Ishikawa (cell line): ENCODE results near the gene CCDC150.

Source experiments
- CEBPB ChIP-seq: IDR thresholded peaks from 2 replicates; pipeline ENCODE4 v1.6.1; 2012
- CREB1 ChIP-seq: IDR thresholded peaks from 2 replicates; pipeline ENCODE4 v1.6.1; 2012; ENCODE audit warnings: low read depth
- EGR1 ChIP-seq: IDR thresholded peaks from 2 replicates; pipeline ENCODE4 v1.6.1; 2012
- EP300 ChIP-seq: IDR thresholded peaks from 2 replicates; pipeline ENCODE4 v1.6.1; 2012; ENCODE audit warnings: borderline replicate concordance
- FOXM1 ChIP-seq: IDR thresholded peaks from 2 replicates; pipeline ENCODE4 v1.6.1; 2012; ENCODE audit warnings: low read depth, borderline replicate concordance
- MAX ChIP-seq: IDR thresholded peaks from 2 replicates; pipeline ENCODE4 v1.6.1; 2012
- NFIC ChIP-seq: IDR thresholded peaks from 2 replicates; pipeline ENCODE4 v1.6.1; 2012
- RAD21 ChIP-seq: IDR thresholded peaks from 2 replicates; pipeline ENCODE4 v1.6.1; 2012; ENCODE audit warnings: low read depth
- REST ChIP-seq: IDR thresholded peaks from 2 replicates; pipeline ENCODE4 v1.6.1; 2012; ENCODE audit warnings: low read depth, mild to moderate bottlenecking
- TAF1 ChIP-seq: IDR thresholded peaks from 2 replicates; pipeline ENCODE4 v1.6.1; 2012; ENCODE audit warnings: low read depth, mild to moderate bottlenecking
- TCF12 ChIP-seq: IDR thresholded peaks from 2 replicates; pipeline ENCODE4 v1.6.1; 2012; ENCODE audit warnings: low read depth
- TEAD4 ChIP-seq: IDR thresholded peaks from 2 replicates; pipeline ENCODE4 v1.6.1; 2012
- YY1 ChIP-seq: IDR thresholded peaks from 2 replicates; pipeline ENCODE4 v1.6.1; 2012; ENCODE audit warnings: low read depth
- ZBTB7A ChIP-seq: IDR thresholded peaks from 2 replicates; pipeline ENCODE4 v1.6.1; 2012; ENCODE audit warnings: low read depth
- TF ChIP-seq, protein P1 (sequence below): IDR thresholded peaks from 2 replicates; pipeline ENCODE4 v1.6.1; 2012

CCDC150 gene

GRCh38 chr2:196639180-196640030, at the start of gene CCDC150:
Gene CCDC150 (plus strand): TSS chr2:196639715. CDS start chr2:196639767, 52 bp downstream.
- TF ChIP-seq RAD21, result no peak
- TF ChIP-seq MAX, result peak; percentile 76
- peak; percentile 82 for TF ChIP-seq CREB1
- peak; percentile 64 for TF ChIP-seq TCF12
- TF ChIP-seq CEBPB, result no peak
- TF ChIP-seq ZBTB7A, result peak; percentile 84
- TF ChIP-seq REST, result no peak
- TF ChIP-seq NFIC, result peak; percentile 42
- TF ChIP-seq, protein P1, sequence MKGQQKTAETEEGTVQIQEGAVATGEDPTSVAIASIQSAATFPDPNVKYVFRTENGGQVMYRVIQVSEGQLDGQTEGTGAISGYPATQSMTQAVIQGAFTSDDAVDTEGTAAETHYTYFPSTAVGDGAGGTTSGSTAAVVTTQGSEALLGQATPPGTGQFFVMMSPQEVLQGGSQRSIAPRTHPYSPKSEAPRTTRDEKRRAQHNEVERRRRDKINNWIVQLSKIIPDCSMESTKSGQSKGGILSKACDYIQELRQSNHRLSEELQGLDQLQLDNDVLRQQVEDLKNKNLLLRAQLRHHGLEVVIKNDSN, result no peak
- 0 out of 2 replicates have a peak, but pooled peaks have one; percentile 22 for TF ChIP-seq EP300
- peak; percentile 93 for TF ChIP-seq YY1
- no peak for TF ChIP-seq EGR1
- TF ChIP-seq TEAD4, result peak; percentile 58
- TF ChIP-seq FOXM1, result peak; percentile 44; the same call in 1 of the 2 replicates
- peak; percentile 73; the same call in 1 of the 2 replicates for TF ChIP-seq TAF1

- TF ChIP-seq, protein P1, result no peak
- TF ChIP-seq CREB1, result no peak
- no peak for TF ChIP-seq FOXM1
- TF ChIP-seq TEAD4, result no peak
- TF ChIP-seq MAX, result no peak
Measured at GRCh38 chr2:196590286-196590685, 49.2 kb upstream of the CCDC150 start.

DNA sequence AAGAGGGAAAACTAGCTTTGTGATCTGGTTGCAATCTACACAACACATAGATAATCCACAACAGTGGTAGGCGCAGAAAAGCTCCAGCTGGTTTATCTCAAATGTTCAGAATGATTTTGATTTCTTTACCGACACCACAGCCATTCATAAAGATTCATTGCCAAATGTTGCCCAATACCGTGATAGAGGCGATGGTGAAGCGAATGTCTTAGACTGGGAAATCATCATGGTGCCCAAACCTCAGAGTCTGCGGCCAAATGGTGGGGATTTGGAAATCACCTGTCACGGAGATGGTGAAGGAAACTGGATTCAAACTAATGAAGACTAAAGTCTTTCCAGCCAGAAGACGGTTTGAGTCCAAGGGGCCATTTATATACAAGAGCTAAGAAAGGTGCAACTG, 48.5 kb upstream of the CCDC150 start:
- TF ChIP-seq NFIC (no peak), CEBPB (no peak), EP300 (no peak), MAX (no peak), TAF1 (no peak), TCF12 (no peak), REST (no peak), CREB1 (no peak), FOXM1 (no peak), TEAD4 (no peak), ZBTB7A (no peak), YY1 (no peak), EGR1 (no peak), RAD21 (no peak)
- TF ChIP-seq, protein P1, result no peak

DNA sequence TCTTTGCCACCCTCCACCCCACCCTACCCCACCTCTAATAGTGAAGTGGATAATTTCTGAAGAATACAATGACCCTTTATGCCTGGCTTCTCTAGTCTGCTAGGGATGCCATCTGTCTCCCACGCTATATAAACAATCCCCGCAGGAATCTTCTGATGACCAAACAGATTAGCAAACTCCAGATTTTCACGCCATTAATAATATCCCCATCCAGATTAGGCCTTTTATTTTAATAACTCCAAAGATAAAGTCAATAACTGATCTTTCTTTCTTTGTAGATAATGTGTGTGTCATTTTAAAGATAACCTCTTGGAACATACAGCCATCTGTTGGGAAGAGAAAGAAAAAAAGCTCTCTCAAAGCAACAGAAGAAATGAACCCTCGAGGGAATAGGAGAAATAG, 47.9 kb upstream of the CCDC150 start:
- no peak for TF ChIP-seq FOXM1
- no peak for TF ChIP-seq CREB1
- TF ChIP-seq YY1, result no peak
- TF ChIP-seq TCF12, result no peak
- no peak for TF ChIP-seq TEAD4
- TF ChIP-seq, protein P1, result no peak
- TF ChIP-seq EGR1, result no peak
- no peak for TF ChIP-seq MAX
- TF ChIP-seq NFIC, result no peak
- no peak for TF ChIP-seq TAF1
- no peak for TF ChIP-seq ZBTB7A
- no peak for TF ChIP-seq EP300
- TF ChIP-seq CEBPB, result no peak
- no peak for TF ChIP-seq REST
- TF ChIP-seq RAD21, result no peak
